Peyer's patch (tissue), 4 donors: Measurements from ENCODE around the gene STBD1. TPM values are rescaled to one million over a fixed set of nuclear protein-coding genes. Genes with fewer than 3 reads are reported as not detected.

Experiments
- DNase-seq, 3 donors: peaks; one replicate each; pipeline ENCODE4 v3.0.0-alpha.2; 2017 to 2019
- H3K27ac ChIP-seq, 4 donors: fragments of 200-600 bp; sonication (generic); one replicate each; pipeline ENCODE4 v1.5.1; 2016 to 2019
- H3K27me3 ChIP-seq, 2 donors: fragments of 200-600 bp; sonication (generic); one replicate each; pipeline ENCODE4 v1.5.1; 2019
- H3K36me3 ChIP-seq, 3 donors: fragments of 200-600 bp; sonication (generic); one replicate each; pipeline ENCODE4 v1.5.1; 2016 to 2019
- H3K4me1 ChIP-seq, 4 donors: fragments of 200-600 bp; sonication (generic); one replicate each; pipeline ENCODE4 v1.5.1; 2016 to 2019
- H3K4me3 ChIP-seq, 4 donors: fragments of 200-600 bp; sonication (generic); 1 replicate in 3 of 4; 2 replicates in 1 of 4; pipeline ENCODE4 v1.5.1; 2016 to 2019; ENCODE audit warnings: mild to moderate bottlenecking in 1 of 4
- H3K9me3 ChIP-seq, 4 donors: fragments of 200-600 bp; sonication (generic); one replicate each; pipeline ENCODE4 v1.5.1; 2016 to 2019; ENCODE audit warnings: mild to moderate bottlenecking in 1 of 4
- POLR2A ChIP-seq, 2 donors: fragments of 450-650 bp; IDR thresholded peaks; one replicate each; pipeline ENCODE4 v1.5.1; 2017; ENCODE audit warnings: antibody characterized with exemption in 2 of 2, mild to moderate bottlenecking in 2 of 2, moderate library complexity in 2 of 2
- total RNA-seq, 4 donors: library from RNA; depleted of rRNA; stranded (reverse); fragments of >200 nt; gene quantifications; one replicate each; pipeline ENCODE4 v1.1.0, GENCODE V29; 2016
- TF ChIP-seq, protein P1 (sequence below), 6 experiments: fragments of 450-650 bp in 4 of 6; fragments of 200-600 bp in 2 of 6; sonication (generic) in 1 of 6; IDR thresholded peaks; one replicate each; pipeline ENCODE4 v1.5.1; 2017 to 2019; ENCODE audit warnings: antibody characterized with exemption in 6 of 6, mild to moderate bottlenecking in 3 of 6, moderate library complexity in 1 of 6

STBD1 gene
- total RNA-seq, 4 donors from 2014 or later: 32.0 to 72.9 (median 50.4) TPM; not detected in 1

GRCh38 chr4:76312457-76312856 lies 5.9 kb downstream of the STBD1 start:
- H3K27me3 ChIP-seq: no peaks in the 10 kb centered on the region
- H3K4me1 ChIP-seq: peaks cover 0 to 15% (median 0%) of the 10 kb centered on the region in 4 donors
- TF ChIP-seq, protein P1, sequence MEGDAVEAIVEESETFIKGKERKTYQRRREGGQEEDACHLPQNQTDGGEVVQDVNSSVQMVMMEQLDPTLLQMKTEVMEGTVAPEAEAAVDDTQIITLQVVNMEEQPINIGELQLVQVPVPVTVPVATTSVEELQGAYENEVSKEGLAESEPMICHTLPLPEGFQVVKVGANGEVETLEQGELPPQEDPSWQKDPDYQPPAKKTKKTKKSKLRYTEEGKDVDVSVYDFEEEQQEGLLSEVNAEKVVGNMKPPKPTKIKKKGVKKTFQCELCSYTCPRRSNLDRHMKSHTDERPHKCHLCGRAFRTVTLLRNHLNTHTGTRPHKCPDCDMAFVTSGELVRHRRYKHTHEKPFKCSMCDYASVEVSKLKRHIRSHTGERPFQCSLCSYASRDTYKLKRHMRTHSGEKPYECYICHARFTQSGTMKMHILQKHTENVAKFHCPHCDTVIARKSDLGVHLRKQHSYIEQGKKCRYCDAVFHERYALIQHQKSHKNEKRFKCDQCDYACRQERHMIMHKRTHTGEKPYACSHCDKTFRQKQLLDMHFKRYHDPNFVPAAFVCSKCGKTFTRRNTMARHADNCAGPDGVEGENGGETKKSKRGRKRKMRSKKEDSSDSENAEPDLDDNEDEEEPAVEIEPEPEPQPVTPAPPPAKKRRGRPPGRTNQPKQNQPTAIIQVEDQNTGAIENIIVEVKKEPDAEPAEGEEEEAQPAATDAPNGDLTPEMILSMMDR (IDR thresholded peaks at IDR 0.05): no peak
- TF ChIP-seq POLR2A (IDR thresholded peaks at IDR 0.05): no peak
- no peak overlapping the region for H3K4me3 ChIP-seq
- H3K27ac ChIP-seq: no peak overlapping the region
- DNase-seq: no peak
- peaks cover 0 to 8% (median 0%) of the 10 kb centered on the region in 3 donors for H3K36me3 ChIP-seq
- H3K9me3 ChIP-seq: peaks cover 0 to 3% (median 0%) of the 10 kb centered on the region in 4 donors

GRCh38 chr4:76313547-76313946 lies 7.0 kb downstream of the STBD1 start:
- H3K9me3 ChIP-seq: peaks cover 0 to 3% (median 0%) of the 10 kb centered on the region in 4 donors
- no peaks in the 10 kb centered on the region for H3K27me3 ChIP-seq
- no peak overlapping the region for H3K27ac ChIP-seq
- no peak overlapping the region for H3K4me3 ChIP-seq
- peaks cover 0 to 15% (median 0%) of the 10 kb centered on the region in 4 donors for H3K4me1 ChIP-seq
- H3K36me3 ChIP-seq: peaks cover 0 to 8% (median 0%) of the 10 kb centered on the region in 3 donors
- TF ChIP-seq POLR2A (IDR thresholded peaks at IDR 0.05): no peak
- TF ChIP-seq, protein P1 (IDR thresholded peaks at IDR 0.05): no peak
- no peak for DNase-seq

GRCh38 chr4:76315267-76315918 lies 8.9 kb downstream of the STBD1 start:
- no peak overlapping the region for H3K4me3 ChIP-seq
- TF ChIP-seq POLR2A (IDR thresholded peaks at IDR 0.05): no peak
- TF ChIP-seq, protein P1 (IDR thresholded peaks at IDR 0.05): no peak
- no peaks in the 10 kb centered on the region for H3K36me3 ChIP-seq
- peaks cover 0 to 3% (median 0%) of the 10 kb centered on the region in 4 donors for H3K9me3 ChIP-seq
- H3K4me1 ChIP-seq: peaks cover 0 to 15% (median 0%) of the 10 kb centered on the region in 4 donors
- no peaks in the 10 kb centered on the region for H3K27me3 ChIP-seq
- no peak for DNase-seq
- H3K27ac ChIP-seq: no peak overlapping the region

DNA sequence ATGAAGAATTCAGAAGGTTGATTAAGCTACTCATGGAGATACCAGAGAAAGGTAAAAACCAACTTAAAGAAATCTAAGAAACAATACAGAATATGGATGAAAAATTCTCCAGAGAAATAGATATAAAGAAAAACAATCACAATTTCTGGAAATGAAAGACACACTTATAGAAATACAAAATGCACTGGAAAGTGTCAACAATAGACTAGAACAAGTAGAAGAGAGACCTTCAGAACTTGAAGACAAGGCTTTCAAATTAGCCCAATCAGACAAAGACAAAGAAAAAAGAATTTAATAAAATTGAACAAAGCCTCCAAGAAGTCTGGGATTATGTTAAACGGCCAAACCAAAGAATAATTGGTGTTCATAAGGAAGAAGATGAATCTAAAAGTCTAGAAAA lies 9.6 kb downstream of the STBD1 start:
- DNase-seq: no peak
- Histone ChIP-seq H3K27me3 (no peaks in the 10 kb centered on the region), H3K36me3 (no peaks in the 10 kb centered on the region), H3K9me3 (peaks cover 0 to 3% (median 0%) of the 10 kb centered on the region in 4 donors), H3K27ac (no peak overlapping the region), H3K4me3 (no peak overlapping the region), H3K4me1 (peaks cover 0 to 9% (median 0%) of the 10 kb centered on the region in 4 donors)
- no peak for TF ChIP-seq POLR2A (IDR thresholded peaks at IDR 0.05)
- TF ChIP-seq, protein P1 (IDR thresholded peaks at IDR 0.05): no peak

- Histone ChIP-seq H3K27ac (no peak overlapping the region), H3K27me3 (no peaks in the 10 kb centered on the region), H3K9me3 (peaks cover 0 to 14% (median 2%) of the 10 kb centered on the region in 4 donors), H3K4me1 (no peaks in the 10 kb centered on the region), H3K36me3 (no peaks in the 10 kb centered on the region), H3K4me3 (no peak overlapping the region)
- DNase-seq: no peak
- TF ChIP-seq, protein P1 (IDR thresholded peaks at IDR 0.05): no peak
- TF ChIP-seq POLR2A (IDR thresholded peaks at IDR 0.05): no peak
These were observed 15.7 kb downstream of the STBD1 start for GRCh38 chr4:76322236-76322635.
